Stimulated activated CD8-positive, alpha-beta memory T cell treated with anti-CD3 and anti-CD28 coated beads, Interleukin-15, amount 100 ng/mL, for 1 hour (primary cell): Measurements from ENCODE around the gene KCNK3.
"Not testable (repeated sequence)": the region's sequence is repeated elsewhere in the genome, so short reads cannot be mapped to it uniquely, and the experiment has no call there.

Experiments used
- DNase-seq: peaks from one replicate; pipeline ENCODE4 v3.0.0-alpha.2; 2020; ENCODE audit warnings: low read depth

Gene KCNK3

DNA sequence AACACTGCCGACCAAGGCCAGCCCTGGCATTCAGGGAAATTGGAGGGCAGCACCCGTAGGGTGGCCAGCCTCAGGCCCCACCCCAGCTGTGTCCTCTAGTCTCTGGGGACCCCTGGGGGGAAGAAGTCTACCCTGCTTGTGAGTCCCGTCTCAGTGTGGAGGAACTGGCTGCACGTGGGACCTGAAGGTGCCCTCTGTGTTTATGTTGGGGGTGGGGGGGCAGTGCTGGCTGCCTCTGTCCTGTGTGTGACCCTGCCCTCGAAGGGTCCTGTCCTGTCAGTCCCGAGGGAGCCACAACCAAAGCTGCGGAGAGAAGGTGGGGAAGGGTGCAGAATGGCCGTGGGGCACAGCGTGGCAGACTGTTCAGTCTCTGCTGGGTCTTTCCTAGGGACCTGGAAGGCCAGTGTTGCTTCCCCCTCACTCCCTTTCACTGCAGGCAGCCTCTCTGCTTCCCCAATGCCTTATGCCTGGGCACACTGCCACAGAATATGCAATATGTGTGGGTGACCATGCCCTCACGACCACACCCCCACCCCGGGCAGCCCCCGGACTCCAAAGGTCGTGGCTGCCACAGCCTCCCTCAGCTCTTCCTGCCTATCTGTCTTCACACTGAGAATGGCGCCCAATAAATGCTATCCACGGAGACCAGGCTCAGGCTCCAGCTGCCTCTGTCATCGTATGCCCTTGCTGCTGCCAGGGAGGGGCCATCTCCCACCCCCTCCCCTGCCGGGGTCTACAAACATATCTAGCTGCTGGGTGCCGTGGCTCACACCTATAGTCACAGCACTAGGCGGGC, 38.2 kb downstream of the KCNK3 start:
- DNase-seq = no peak

- DNase-seq = no peak
These were observed 39.2 kb downstream of the KCNK3 start for GRCh38 chr2:26731714-26732113.

DNA sequence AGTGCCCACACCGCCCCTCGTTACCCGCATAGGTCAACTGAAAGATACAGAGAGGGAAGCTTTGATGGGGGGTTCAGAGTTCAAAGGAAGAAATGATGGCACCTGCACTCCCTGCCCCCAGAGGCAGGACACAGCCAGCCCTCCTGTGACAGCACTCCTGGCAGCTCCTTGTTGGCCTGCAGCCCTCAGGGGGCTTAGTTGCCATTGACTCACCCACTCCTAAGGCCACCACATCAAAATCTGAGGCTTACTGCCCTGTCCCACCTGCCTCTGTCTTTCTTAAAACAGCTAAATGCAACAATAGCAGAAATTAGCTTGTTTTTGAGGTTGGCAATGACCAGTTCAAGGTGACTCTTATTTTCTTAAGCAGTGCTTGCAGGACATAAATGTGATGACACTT, 39.9 kb downstream of the KCNK3 start:
- no peak for DNase-seq

DNA sequence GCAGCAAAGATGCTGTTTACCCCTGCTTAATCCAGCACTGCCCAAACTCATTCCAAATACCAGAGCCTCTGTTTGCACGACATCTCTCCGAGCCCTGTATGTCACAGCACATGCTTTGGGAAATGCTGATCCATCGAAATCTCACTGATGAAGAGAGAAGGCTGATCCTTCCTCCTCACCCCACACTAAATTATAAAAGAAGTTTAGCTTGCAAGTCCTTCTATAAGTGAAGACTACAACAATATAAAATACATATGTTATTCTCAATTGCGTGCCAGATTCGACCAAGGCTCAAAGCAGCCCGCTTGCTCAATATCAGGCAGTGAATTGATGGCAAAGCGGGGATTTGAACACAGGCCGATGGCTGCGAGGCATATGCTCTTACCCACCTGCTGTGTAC, 40.9 kb downstream of the KCNK3 start:
- DNase-seq = no peak

GRCh38 chr2:26735097-26735496, 42.6 kb downstream of the KCNK3 start:
- no peak for DNase-seq

DNA sequence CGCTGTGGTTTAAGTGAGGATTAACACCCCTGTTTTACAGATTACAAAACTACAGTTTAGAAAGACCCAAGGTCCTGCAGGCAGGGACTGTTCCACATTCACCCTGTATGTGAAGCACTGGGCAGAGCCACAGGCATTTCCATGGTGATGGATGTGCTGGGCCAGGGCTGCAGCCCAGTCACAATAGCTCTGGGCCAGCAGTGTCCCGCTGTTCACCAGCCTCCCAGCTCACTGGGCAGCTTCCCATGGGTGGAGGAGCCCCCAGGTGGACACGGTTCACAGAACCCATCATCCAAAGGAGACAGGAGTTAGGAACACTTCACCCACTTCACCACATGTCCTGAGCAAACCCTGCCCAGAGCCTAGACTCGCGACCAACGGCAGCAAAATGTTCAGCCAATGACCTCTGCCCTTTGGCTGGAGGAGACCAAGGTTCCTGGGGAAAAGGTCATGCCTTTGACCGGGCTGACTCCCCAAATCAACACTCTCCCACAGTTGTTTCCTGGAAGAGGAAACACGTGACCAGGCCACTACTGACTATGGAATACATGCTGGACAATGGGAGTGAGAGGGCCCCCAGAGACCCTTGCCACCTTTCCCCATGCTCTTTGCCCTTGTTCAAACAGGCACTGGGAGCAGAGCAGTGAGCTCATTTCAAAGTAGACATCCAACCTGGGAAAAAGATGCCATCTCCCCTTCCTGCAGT, 43.5 kb downstream of the KCNK3 start:
- DNase-seq = no peak

DNA sequence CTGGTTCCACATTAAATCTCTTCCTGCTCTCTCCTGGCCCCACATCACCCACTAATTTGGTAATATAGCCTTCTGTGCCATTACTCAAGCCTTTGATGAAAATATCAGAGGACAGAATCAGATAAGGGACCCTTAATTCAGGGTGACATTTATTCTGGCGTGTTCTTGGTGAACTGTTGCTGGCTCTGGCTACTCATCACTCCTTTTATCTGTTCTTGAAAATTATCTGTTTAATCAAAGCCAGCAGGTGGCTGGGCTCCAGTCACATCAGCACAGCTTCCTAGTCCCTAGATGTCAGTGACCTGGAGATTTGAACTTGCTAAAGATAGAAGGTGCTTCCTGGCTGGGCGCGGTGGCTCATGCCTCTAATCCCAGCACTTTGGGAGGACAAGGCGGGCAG, 44.7 kb downstream of the KCNK3 start:
- DNase-seq = no peak

DNA sequence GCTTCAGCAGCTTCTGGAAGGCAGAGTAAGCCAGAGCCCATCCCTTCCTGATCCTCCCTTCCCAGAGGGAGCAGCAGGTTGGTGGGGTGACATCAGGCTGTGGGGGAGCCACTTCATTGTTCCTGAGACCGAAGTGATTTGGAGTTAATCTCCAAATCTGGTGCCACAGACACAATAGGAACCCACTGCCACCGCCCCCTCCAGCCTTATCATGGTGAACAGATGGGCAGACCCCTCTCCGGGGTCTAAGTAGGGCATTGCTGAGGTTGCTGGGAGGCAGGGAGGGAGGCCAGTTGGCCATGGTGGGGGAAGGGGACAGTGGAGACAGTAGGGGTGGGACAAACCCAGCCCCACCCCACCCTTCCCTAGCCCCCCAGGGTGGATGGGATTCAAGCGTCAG, 46.0 kb downstream of the KCNK3 start:
- DNase-seq = no peak

DNA sequence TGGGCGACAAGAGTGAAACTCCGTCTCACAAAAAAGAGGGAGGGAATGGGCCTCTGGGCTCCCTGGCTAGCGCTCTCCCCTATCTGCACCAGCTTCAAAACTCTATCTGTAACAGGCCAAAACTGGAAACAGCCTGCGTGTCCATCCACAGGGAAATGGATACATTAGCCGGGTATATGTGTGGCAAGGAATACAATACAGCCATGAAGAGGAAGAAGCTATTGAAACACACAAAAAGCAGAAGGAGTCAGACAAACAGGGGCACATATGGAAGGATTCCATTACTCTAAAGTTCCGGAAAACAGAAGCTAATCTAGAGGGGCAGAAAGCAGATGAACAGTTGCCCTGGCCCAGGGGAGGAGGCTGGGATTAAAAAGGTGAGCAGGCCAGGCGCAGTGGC, 47.0 kb downstream of the KCNK3 start:
- DNase-seq = no peak

GRCh38 chr2:26740346-26740745, 47.8 kb downstream of the KCNK3 start:
- DNase-seq = no peak

DNA sequence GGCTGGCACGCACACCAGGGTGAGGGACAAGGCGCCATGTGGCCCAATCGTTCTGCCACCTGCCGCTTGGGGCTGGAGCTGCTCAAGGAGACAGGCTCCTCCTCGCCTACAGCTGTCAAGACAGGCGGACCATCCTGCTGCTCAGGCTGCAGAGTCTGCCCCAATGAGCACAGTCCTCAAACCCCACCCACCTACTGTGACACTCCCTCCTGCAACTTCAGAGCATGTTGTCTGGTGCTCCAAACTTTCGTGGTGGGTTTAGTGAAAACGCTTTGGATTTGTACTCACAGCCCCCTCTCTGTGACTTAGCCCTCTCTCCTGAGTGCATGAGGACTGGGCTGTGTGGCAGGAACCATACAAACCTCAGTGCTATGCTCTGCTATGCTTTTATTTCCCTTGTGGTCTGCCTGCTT, 48.4 kb downstream of the KCNK3 start:
- DNase-seq = no peak

- DNase-seq = no peak
These were observed 49.7 kb downstream of the KCNK3 start for GRCh38 chr2:26742048-26742770.

- no peak for DNase-seq
These were observed 51.3 kb downstream of the KCNK3 start for GRCh38 chr2:26743852-26744251.

GRCh38 chr2:26744953-26745352, 52.4 kb downstream of the KCNK3 start:
- no peak for DNase-seq

DNA sequence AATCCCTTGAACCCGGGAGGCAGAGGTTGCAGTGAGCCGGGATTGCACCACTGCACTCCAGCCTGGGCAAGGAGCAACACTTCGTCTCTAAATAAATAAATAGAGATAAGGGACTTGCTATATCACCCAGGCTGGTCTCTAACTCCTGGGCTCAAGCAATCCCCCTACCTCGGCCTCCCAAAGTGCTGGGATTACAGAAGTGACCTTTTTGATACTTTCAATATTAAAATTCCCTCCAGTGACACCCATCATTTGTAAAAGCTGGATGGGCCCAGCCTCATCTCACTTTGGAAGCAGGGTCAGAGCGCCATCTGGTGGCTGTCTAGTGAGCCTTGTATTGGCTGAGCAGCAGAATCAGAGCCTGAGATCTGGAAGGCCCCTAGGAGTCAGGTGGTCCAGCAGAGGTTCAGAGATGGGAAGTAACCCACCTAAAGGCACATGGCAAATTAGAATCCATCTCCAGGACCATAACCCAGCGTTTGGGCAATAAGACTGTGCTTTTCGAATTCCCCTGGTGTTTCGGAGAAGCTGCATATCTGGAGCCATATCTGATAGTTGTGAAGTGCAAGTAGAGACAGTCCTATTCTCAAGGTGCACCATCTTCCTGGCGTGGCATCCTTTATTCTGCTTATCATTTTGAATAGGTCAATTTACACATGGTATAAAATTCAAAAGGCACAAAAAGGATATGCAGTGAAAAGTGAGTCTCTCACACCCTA, 53.2 kb downstream of the KCNK3 start:
- peak; percentile 67 for DNase-seq

DNA sequence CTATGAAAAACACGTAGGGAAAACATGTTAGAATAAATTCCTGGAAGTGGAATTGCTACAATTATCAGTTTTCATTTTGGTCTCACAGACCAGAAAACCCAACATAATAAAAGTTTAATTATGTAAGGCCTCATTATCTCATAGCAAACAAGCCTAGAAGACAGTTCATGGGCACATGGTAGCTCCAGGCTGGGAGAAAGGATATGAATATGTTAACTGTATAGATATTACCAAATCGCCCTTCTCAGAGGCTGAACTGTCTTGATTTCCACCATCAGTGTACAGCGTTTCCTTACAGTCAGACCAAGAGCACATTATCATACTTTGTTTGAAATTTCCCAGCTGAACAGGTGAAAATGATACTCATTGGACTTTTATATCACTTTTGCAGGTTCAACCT, 54.4 kb downstream of the KCNK3 start:
- no peak for DNase-seq

DNA sequence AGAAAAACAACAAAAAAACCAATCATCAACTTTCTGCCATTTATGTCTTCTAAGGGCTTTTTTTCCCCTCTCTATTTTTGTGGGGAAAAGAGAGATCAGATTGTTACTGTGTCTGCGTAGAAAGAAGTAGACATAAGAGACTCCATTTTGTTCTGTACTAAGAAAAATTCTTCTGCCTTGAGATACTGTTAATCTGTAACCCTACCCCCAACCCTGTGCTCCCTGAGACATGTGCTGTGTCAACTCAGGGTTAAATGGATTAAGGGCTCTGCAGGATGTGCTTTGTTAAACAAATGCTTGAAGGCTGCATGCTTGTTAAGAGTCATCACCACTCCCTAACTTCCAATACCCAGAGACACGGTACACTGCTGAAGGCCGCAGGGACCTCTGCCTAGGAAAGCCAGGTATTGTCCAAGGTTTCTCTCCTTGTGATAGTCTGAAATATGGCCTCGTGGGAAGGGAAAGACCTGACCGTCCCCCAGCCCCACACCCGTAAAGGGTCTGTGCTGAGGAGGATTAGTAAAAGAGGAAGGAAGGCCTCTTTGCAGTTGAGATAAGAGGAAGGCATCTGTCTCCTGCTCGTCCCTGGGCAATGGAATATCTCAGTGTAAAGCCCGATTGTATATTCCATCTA, 57.4 kb downstream of the KCNK3 start:
- DNase-seq = not testable (repeated sequence)

- DNase-seq = not testable (repeated sequence)
These were observed 57.9 kb downstream of the KCNK3 start for GRCh38 chr2:26750467-26750866.

DNA sequence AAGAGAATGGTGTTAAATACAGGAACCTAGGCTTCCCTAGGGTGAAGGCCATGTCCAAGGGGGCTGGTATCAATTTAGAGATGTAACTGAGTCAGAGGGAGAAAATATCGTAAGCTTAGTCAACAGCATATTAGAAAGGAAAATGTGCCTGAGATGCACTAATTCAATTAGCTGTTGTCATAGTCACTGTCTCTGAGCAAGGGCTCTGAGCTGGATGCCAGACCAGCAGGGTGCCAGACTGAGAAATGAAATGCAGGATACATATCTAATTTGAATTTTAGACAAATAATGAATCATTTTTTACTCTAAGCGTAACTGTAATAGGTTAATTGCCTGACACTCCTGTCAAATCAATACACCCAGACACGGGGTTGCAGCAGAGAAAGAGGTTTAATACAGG, 60.1 kb downstream of the KCNK3 start:
- DNase-seq = no peak

DNA sequence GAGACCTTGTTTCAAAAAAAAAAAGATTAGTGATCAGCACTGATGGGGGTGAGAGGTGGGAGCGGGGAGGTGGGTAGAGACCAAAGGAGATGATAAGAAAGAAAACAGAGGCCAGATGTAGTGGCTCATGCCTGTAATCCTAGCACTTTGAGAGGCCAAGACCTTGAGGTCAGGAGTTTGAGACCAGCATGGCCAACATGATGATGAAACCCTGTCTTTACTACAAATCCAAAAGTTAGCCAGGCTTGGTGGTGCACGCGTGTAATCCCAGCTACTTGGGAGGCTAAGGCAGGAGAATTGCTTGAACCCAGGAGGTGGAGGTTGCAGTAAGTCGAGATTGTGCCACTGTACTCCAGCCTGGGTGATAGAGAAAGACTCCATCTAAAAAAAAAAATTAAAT, 62.0 kb downstream of the KCNK3 start:
- DNase-seq = no peak

DNA sequence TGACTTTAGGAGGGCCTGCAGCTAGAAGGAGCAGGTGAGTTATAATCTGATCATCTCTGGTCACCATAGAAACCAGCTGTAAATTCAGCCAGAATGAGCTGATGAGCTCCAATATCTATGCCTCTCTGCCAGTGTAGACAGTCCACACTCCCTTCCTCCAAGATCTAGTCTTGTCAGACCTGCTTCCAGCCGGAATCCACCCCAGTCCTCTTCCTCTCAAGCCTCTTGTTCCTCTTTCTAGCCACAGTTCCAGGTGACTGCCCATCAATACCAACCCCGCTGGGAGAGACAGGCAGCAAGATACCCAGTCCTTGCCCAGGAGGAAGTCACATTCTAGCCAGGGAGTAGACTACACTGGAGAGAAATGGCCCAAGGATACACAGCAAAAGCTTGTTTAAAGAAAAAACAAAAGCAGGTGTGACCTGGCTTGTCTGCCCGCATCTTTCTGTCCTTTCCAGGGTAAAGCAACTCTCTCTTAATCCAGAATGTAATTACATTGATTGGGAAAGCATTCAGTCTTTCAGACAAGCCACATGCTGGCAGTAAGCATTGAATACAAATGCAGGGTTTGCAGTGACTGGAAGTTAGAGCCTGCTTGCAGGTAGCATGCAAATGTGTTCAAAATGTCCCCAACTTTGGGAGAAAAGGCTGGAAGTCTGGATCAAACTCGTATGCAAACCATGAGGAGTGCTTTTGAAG, 62.6 kb downstream of the KCNK3 start:
- DNase-seq = no peak
